Measurements from ENCODE around the gene DBR1.

DBR1 gene

DNA sequence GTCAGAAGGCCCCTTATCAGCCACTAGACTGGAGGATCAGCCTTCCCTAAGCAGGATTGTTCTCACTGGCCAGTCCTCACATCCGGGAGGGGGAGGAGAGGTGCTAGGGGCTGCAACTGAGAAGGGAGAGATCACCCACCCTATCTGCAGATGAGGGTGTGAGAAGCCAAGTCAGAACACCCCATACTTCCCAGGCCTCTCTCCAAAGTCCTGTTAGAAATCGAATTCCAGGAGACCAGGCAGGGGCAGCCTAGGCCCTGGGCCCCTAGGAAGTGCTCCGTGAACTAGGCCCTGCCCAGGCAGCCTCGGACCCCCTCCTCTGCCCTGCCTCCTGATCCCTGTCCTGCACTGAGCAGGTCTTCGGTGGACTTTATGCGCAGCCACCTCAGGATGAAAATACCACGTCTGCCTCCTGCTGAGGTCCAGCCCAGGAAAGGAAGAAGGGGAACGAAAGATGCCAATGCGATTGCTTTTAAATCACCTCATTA lies 60.2 kb downstream of the DBR1 start:
- DNase-seq (ENCODE audit: low read depth) = peak; percentile 24
- H3K4me3 ChIP-seq (replicated peaks; ENCODE audit: low read depth, low read length) = peak overlapping the region; percentile 76

GRCh38 chr3:138113326-138113725 lies 61.4 kb downstream of the DBR1 start:
- DNase-seq (ENCODE audit: low read depth) = no peak
- H3K4me3 ChIP-seq (replicated peaks; ENCODE audit: low read depth, low read length) = no peak overlapping the region
- TF ChIP-seq, protein P1, sequence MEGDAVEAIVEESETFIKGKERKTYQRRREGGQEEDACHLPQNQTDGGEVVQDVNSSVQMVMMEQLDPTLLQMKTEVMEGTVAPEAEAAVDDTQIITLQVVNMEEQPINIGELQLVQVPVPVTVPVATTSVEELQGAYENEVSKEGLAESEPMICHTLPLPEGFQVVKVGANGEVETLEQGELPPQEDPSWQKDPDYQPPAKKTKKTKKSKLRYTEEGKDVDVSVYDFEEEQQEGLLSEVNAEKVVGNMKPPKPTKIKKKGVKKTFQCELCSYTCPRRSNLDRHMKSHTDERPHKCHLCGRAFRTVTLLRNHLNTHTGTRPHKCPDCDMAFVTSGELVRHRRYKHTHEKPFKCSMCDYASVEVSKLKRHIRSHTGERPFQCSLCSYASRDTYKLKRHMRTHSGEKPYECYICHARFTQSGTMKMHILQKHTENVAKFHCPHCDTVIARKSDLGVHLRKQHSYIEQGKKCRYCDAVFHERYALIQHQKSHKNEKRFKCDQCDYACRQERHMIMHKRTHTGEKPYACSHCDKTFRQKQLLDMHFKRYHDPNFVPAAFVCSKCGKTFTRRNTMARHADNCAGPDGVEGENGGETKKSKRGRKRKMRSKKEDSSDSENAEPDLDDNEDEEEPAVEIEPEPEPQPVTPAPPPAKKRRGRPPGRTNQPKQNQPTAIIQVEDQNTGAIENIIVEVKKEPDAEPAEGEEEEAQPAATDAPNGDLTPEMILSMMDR (IDR thresholded peaks at IDR 0.05; ENCODE audit: low read length, missing control alignments) = no peak

More for the DNA sequence above, 60.2 kb downstream of the DBR1 start:
- TF ChIP-seq, protein P1 (IDR thresholded peaks at IDR 0.05; ENCODE audit: low read length, missing control alignments) = no peak

DNA sequence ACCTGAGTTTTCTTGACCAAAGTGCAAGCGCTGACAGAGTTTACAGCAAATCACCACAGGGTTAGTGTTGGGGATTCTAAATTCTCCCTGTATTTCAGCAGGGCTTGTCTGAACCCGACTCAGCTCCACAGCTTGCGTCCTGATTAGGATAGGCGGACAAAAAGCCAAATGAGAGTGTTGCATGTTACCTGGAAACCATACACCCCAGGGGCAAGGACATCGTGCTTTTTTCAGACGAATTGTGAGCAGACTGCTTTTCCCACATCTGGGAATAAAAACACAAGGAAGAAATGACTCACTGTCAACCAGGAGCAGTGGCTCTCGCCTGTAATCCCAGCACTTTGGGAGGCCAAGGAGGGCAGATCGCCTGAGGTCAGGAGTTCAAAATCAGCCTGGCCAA lies 62.4 kb downstream of the DBR1 start:
- DNase-seq (ENCODE audit: low read depth) = no peak
- TF ChIP-seq, protein P1 (IDR thresholded peaks at IDR 0.05; ENCODE audit: low read length, missing control alignments) = no peak
- no peak overlapping the region for H3K4me3 ChIP-seq (replicated peaks; ENCODE audit: low read depth, low read length)
